Epithelial cell of umbilical artery (primary cell): ENCODE data around the gene SLC1A7. TPM values are rescaled to one million over a fixed set of nuclear protein-coding genes. Genes with fewer than 3 reads are reported as not detected.

Experiments used
- total RNA-seq: library from RNA; depleted of rRNA; stranded (reverse); fragments of >200 nt; gene quantifications from 2 replicates; pipeline ENCODE4 v1.2.3, GENCODE V29; 2014

Gene SLC1A7
- total RNA-seq = not detected in 2 replicates

DNA sequence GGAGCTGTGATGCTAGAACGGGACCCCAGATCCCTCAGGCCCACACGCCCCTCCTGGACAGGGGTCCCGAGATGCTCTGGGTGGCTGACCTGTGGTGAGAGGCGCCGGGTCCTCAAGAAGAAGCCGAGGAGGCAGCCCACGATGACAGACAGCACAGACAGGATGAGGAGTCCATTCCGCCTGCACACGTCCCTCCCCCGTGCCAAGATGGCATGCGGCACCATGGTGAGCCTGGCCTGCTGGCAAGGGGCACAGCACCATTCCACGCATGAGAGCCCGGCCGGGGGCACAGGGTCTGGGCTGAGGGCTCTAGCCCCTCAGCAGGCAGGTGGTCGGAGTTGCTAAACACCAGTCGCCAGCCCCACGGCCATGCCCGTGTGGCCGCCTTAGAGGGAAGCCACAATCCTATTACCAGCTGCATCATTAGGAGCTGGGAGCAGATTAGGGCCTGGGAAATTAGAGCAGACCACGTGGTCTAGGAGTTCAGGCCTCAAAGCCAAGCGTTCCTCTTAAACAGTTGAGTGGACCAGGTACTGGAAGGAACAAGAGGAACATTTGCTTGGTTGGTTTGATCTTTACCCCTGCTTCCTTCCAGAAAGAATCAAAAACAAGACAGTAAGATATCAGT, at the start of gene SLC1A7:
SLC1A7 (minus strand) TSS at position 413 of the 628 bp plus-strand sequence; CDS start at position 224, 189 bp downstream.

DNA sequence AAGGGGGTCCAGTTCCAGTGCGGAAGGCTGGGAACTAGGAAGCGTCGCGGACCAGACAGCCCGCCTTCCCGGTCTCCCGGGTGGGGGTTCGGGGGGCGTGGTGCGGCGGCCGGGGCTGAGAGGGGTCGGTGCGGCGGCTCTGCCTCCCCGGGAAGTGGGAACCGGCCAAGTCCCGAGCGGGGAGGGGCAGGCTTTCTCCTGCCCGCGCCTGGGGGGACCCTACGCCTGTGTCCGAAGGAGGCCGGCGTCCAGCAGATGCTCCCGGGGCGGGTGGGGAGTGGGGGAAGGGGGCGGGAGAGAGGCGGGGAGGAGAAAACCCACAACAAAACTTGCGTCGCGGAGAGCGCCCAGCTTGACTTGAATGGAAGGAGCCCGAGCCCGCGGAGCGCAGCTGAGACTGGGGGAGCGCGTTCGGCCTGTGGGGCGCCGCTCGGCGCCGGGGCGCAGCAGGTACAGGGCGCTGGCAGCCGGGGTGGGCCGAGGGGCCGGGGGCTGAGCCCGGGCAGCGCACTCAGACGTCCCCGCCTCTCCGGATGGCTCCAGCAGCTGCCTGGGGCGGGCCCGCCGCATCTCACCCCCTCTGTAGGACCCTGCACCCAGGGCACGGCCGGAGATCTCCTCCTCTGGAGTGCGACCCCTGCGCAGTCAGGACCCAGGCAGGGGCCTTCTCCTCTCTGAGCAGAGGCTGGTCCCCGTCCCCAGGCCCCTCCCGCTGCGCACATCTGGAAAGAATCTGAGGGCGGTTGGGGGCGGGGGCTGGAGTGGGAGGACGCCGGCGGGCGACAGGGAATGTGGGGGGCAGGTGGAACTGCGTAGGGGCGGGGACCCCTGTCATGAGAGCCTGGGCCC, 80.4 kb downstream of the SLC1A7 start, which contains the start of gene PODN:
PODN (plus strand) TSS at position 355 of the 849 bp plus-strand sequence. CDS start 7,643 bp downstream, outside the sequence.

Other genes starting within 250 kb of the SLC1A7 start
- gene ECHDC2, start 220.9 kb downstream of the SLC1A7 start, total RNA-seq = 6.5 and 16.9 TPM in 2 replicates
- gene SCP2, start 215.4 kb downstream of the SLC1A7 start, total RNA-seq = 184 and 197 TPM in 2 replicates
- gene PODN, start 80.4 kb downstream of the SLC1A7 start, total RNA-seq = 0.30 and 0.65 TPM in 2 replicates
- 8.1 and 10.9 TPM in 2 replicates for gene CPT2, start 54.2 kb upstream of the SLC1A7 start, total RNA-seq
- 44.2 and 63.5 TPM in 2 replicates for gene CZIB, start 78.0 kb upstream of the SLC1A7 start, total RNA-seq
- 53.9 and 66.7 TPM in 2 replicates for gene MAGOH, start 95.9 kb upstream of the SLC1A7 start, total RNA-seq
- gene LRP8, start 185.4 kb upstream of the SLC1A7 start, total RNA-seq = 33.1 and 40.6 TPM in 2 replicates